ENCODE data around the gene PIGZ. TPM values are rescaled to one million over a fixed set of nuclear protein-coding genes. Genes with fewer than 3 reads are reported as not detected.

PIGZ gene
- total and polyA plus RNA-seq, 9 of the 15 experiments (the other 6 are each of a cell fraction or from before 2014, with no cell fraction given), result 0.15 to 1.8 (median 0.76) TPM

DNA sequence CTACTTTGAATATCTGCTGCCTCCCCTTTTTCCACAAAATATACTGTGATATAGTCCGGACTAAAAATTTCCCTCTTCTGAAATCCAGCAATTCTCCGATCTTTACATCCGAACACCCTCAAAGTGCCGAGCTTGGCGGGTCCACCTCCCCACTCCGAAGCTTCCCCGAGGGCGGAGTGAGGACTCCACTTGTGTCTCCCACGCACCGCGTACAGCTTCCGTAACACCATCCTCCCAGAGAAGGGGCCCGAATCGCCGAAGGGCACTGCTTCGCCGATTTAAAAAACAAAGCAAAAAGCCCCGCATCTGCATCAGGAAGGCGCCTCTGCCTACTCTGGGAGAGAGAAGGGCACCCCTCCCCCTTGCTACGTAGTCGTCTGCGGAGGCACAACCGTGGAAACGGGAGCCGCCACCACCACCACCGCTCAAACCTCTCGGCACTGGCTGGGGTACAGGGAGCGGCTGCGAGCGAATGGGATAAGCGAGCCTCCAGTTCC lies 26.9 kb downstream of the PIGZ start:
- CTCF ChIA-PET (ENCODE audit: low intra/inter-chr PET ratio), result interaction anchor here (0.6 to 1.6 kb wide), 4 partner anchors 9 to 104 kb away, joined by 3 to 6 read pairs (median 4); partner anchors contain the start of gene PIGZ
- peak overlapping the region; percentile 83 for H2AFZ ChIP-seq (ENCODE audit: low read depth, low read length)
- WGBS (ENCODE audit: insufficient coverage, low coverage, missing lambda C conversion rate), result 0% methylated on average over 28 of the region's 31 CpGs
- no peak for TF ChIP-seq AFF4 (CRISPR knock-in tag; IDR thresholded peaks at IDR 0.05)
- TF ChIP-seq ZNF347 (CRISPR knock-in tag; IDR thresholded peaks at IDR 0.05; ENCODE audit: low read depth), result no peak
- no peak for TF ChIP-seq ZFP36 (IDR thresholded peaks at IDR 0.05; ENCODE audit: low read depth, low read length, partially characterized antibody)
- no peak for TF ChIP-seq PRPF4 (IDR thresholded peaks at IDR 0.05; ENCODE audit: insufficient read depth, low read depth, low read length, poor library complexity, severe bottlenecking)
- no peak for TF ChIP-seq TARDBP (IDR thresholded peaks at IDR 0.05)
- TF ChIP-seq SMARCC2 (IDR thresholded peaks at IDR 0.05; ENCODE audit: low read depth), result 0 out of 2 replicates have a peak, but pooled peaks have one; percentile 24
- TF ChIP-seq SAP30 (IDR thresholded peaks at IDR 0.05; ENCODE audit: borderline replicate concordance, insufficient read depth, low read depth, low read length, poor library complexity, severe bottlenecking), result peak; percentile 11
- TF ChIP-seq POLR2AphosphoS5 (IDR thresholded peaks at IDR 0.05; ENCODE audit: control insufficient read depth, insufficient read depth, low read depth, low read length), result peak; percentile 7; the same call in 1 of the 2 replicates
- TF ChIP-seq UBTF (IDR thresholded peaks at IDR 0.05; ENCODE audit: borderline replicate concordance in 1 of 2, low read depth in 2 of 2, low read length in 2 of 2), result peak in 1 of 2 experiments; percentile 6; a peak in 2 of 4 replicates
- TF ChIP-seq ATF6 (CRISPR knock-in tag; IDR thresholded peaks at IDR 0.05), result peak; percentile 78; the same call in 1 of the 2 replicates
- TF ChIP-seq ZNF282 (CRISPR knock-in tag; IDR thresholded peaks at IDR 0.05), result no peak
- 0 out of 2 replicates have a peak, but pooled peaks have one; percentile 57 for TF ChIP-seq SMARCE1 (IDR thresholded peaks at IDR 0.05)
- no peak for TF ChIP-seq KLF1 (tag; IDR thresholded peaks at IDR 0.05)

More for the DNA sequence above, 26.9 kb downstream of the PIGZ start:
- H3K4me3 ChIP-seq, result peak overlapping the region; percentile 99
- peaks cover 7 to 9% of the 10 kb centered on the region in 2 experiments; a peak in 4 of 5 replicates for H3K4me1 ChIP-seq (replicated peaks in 1 of 2; ENCODE audit: control insufficient read depth in 2 of 2, insufficient read depth in 2 of 2, low read length in 2 of 2)
- no peaks in the 10 kb centered on the region for H4K20me1 ChIP-seq (replicated peaks; ENCODE audit: control insufficient read depth, insufficient read depth, low read length)
- peaks cover 76% of the 10 kb centered on the region for H3K79me2 ChIP-seq (ENCODE audit: control insufficient read depth, insufficient read depth, low read length)
- no peaks in the 10 kb centered on the region for H3K9me3 ChIP-seq (replicated peaks; ENCODE audit: control insufficient read depth, insufficient read depth, low read depth, low read length)
- TSS peak; percentile 81 for BruUV-seq (replicated peaks)
- POLR2A ChIA-PET, result interaction anchor here (0.6 to 2.6 kb wide), 20 partner anchors 8 to 617 kb away, joined by 3 to 13 read pairs (median 4); partner anchors contain the start of gene SENP5
- peaks cover 55% of the 10 kb centered on the region for H3K36me3 ChIP-seq (ENCODE audit: control insufficient read depth, insufficient read depth, low read length)
- no peaks in the 10 kb centered on the region for H3K9me1 ChIP-seq (ENCODE audit: control insufficient read depth, insufficient read depth, low read length)
- intact Hi-C loops (cut with micrococcal nuclease) (loop anchor here (1.0 to 10.0 kb wide), 5 partner anchors 47 to 417 kb away; partner anchors contain the start of genes CEP19 and PIGX), in situ Hi-C loops (cut with MboI) (no loop called here)
- H3K4me2 ChIP-seq (ENCODE audit: insufficient read depth, low read length), result peak overlapping the region; percentile 99
- FAIRE-seq (no peak), DNase-seq (ENCODE audit: extremely low read depth in 1 of 4, low spot score in 3 of 4) (peak; percentile 60 to 77 (median 66)), ATAC-seq (peak; percentile 67)
- H3K9ac ChIP-seq (ENCODE audit: insufficient read depth in 1 of 2, low read depth in 2 of 2, low read length in 2 of 2), result peak overlapping the region; percentile 96 to 100
- H3K27me3 ChIP-seq (ENCODE audit: control insufficient read depth in 2 of 2, insufficient read depth in 2 of 2, low read length in 2 of 2), result no peaks in the 10 kb centered on the region
- peak overlapping the region; percentile 93 for H3K27ac ChIP-seq (ENCODE audit: extremely low read depth, low read depth, low read length)
